GM18498 (cell line): ENCODE results near the gene PTPN13.
A peak's percentile ranks its signal among the peaks of the same experiment; 100 is the strongest.

Experiments
- ATAC-seq: cut with Tn5 transposase; IDR thresholded peaks from one replicate; pipeline ENCODE4 v1.9.1; 2021; ENCODE audit warnings: mild to moderate bottlenecking, moderate library complexity; ENCODE audit not compliant: unreplicated experiment

Gene PTPN13

DNA sequence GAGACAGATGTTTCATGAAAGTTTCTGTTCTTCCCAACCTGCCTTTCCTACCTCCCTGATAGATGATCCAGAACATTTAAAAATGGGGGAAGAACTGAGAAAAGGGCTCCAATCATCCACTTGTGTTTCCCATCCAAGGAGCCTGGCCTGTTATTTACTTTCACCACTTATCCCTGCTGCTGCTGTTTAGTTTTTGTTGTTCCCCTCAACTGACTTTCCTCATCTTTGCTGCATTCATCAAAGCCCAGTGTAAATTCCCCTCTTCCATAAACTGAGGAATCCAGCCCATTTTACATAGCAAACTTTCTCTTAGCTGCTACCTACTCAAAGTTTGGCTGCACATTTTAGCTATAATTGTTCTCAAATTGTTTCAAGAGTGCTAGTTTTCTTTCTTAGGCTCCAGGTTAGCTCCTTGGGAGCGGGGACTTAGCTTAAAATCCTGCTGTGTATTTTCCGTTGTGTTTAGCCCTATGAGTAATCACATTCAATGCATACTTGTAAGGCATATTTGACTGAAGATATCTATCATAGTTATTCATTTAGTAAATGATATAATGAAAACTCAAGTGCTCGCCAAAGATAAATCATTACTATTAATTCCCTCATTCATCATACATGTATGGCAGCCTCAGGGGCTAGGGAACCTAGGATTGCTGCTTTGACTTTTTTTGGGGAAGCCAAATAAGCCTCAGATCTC lies 1.4 kb upstream of the PTPN13 start:
- ATAC-seq = no peak

DNA sequence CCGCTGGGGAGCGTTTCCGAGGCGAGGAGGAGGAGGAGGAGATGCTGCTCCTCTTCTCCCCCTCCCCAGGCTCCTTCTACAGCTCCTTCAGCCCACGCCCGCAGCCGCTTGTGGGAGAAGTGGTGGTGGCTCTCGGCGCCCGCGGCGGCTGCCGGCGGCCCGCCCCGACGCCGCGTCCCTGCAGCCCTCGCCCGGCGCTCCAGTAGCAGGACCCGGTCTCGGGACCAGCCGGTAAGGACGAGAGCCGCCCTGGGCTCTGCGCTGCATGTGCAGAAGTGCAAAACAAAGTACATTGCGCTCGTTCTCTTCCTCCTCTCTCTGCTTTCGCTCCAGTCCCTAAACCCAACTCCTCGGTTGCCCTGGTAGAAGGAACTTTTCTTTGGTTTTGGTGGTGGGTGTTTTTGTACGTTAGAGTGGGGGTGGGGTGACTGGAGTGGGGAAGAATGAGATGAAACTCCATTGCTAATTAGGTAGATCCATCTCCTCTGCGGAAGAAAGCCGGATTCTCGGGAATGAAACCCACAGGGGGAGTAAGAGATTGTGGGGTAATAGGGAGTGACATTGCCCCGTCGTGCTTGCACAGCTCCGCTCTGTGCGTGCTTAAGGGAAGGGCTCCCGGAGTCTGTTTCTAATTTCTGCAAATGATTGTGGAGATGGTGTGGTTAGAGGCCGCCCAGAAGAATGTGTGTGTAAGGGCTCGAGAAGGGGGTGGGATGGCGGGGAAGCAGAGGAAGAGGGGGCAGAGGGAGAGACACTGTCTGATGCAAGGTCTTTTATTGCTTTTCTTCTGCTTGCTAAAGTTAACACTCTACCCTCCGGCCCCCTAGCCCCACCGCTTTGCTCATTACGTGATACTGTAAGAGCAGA lies 677 bp downstream of the PTPN13 start:
- ATAC-seq = peak; percentile 28

DNA sequence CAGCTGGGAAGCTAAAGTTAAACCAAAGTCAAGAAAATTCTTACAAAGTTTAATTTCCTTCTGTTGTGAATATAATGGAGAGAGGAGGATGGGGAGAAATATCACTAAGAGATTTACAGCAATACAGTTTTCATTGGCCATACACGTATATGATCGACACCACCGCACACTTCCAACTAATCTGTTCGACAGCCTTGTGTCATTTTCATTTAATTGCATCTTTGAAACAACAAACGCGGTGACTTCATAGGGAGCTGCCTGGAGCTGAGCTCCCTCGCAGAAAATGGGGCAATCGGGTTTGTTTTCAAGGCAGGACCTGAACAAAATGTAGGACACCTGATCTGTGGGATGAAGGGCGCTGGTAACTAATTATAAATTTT lies 1.3 kb downstream of the PTPN13 start:
- ATAC-seq = no peak

DNA sequence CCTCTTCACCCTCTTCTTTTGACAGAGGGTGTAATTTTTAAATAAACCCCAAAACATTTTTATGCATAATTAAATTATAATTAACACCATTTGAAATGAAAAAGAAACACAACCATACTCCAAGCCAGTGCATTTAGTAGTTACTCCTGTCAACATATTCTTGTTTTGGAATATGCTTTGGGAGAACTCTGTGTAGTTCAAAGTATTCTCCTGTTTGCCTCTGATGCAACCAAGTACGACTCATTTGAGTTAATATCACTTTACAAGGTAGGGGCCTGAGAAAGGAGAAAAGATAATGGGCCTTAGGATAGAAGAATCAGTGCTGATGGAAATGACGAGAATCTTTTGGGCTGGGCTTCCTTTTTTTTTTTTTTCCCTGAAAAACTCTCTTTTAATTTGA lies 2.7 kb downstream of the PTPN13 start:
- ATAC-seq = no peak

DNA sequence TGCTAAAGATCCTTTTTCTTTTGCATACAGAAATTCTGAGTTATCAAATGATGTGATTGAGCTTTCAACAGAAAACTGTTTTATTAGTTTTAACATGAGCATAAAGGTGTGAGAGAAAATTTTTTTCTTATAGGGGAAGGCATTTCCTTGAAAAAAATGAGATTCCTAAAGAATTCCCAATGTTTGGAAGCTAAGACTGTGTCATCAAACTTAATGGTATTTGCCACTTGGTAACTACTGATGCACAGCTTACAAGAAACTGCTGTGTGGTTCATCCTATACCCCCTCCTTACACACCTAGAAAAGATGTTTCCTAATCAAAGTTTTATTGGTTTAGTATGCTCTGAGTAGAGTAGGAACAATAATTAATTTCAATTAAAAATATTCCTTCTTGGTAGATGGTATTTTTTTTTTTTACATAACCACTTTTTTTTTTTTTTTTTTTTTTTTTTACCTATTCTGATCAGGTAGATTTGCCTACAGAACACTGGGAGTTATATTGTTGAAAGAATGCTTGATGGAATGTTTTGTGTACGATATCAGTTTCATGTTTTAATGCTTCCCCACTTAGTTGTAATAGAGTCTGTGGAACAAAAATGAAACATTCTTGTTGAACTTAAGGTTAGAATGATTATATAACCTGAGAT lies 6.0 kb downstream of the PTPN13 start:
- no peak for ATAC-seq

DNA sequence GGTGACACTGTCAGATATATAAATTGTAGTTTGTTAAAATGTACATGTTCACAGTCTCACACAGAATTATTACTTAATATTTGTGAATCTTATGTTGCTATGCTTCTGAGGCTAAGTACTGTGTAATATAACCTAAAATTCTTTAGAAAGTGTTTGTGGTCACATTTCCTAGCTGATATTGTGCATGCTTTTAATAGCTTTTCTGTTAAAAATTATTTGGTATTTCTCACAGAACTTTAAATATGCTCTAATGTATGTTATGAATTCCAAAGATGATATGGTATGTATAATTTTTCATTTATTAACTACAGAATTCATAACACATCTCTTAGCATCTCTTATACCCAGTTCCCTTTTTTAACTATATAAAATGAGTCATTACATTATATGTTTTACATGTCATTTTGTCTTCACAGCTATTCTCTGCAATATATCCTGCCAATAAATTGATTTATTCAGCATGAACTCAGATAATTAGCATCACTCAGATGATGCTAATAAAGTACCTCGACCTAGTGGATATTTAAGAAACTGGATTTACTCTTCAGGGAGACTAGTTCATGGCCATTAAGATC lies 9.3 kb downstream of the PTPN13 start:
- ATAC-seq = no peak

DNA sequence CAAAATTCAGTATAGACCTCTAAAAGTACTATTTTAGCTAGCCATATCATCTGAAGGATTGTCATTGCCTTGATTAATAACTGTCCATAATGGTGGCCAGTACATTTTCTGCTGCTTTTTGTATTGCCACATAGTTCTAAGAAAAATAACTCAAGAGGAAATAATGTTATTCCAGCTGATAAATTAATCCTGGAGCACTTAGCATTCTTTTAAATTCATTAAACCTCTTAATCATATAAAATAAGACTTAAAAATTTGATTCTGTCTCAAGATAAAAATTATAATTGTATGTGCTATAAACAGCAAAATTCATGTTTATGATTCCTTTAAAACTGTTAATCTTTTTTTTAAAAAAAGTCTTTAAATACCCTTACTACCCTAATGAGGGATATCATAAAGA lies 12.7 kb downstream of the PTPN13 start:
- ATAC-seq = no peak

DNA sequence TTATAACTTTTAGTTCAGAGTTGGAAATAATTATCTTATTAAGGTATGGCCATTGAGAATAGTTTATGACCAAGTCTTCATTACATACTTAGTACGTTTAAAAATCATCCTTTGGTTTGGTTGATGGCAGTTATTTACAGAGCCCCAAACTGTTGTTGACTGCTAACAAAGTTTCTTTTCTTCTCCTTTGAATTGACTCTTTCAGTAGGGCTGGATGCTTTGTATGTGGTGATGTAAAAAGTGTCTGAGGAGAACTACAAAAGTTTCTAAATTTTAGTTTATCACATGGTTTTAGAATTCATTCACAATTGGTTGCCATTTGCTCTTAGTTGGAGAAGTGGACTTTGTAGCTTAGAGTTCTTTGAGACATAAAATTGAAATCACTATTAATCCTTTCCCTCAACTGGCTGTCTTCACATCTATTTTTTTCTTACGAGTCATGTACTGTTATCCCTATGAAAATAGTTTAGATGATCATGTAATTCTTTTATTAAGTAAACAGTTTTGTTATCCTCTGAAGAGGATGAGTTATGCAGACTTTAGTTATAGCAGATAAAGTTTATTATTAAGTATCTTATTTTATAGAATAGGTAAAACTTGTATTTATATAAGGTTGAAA lies 14.8 kb downstream of the PTPN13 start:
- ATAC-seq = no peak

DNA sequence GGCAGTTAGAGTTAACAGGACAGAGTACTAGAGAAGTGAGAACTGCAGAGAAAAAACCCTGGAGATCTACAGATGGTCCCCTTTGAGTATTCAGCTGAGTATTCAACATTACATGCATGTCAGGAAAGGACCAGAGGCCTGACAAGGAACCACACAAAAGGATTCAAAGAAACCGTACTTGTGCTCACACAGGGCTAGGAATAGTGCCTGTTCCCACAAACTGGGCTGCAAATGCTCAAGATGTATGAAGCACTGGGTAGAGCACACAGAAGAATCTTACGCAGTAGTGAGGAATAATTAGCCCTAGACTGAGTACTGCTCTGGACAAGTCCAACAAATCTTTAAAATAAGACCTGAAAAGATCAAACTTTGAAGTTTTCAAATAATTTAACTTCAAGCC lies 17.6 kb downstream of the PTPN13 start:
- no peak for ATAC-seq

DNA sequence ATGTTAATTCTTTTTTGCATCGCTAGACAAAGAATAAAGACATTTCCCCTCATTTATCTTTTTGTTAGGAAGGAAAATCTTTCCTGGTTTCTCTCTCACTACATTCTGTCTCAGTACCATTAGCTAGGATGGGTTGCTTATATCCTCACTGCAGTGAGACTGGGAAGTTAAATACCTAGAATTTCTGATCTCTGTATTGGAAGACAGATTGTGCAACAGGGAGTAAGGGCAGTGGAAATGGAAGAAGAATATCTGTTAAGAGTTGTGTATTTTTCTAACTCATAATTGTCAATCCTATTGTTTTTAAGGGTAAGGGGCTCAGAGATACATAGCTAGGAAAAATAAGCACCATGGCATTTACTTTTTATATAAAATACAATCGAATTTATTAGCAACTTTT lies 19.6 kb downstream of the PTPN13 start:
- no peak for ATAC-seq

DNA sequence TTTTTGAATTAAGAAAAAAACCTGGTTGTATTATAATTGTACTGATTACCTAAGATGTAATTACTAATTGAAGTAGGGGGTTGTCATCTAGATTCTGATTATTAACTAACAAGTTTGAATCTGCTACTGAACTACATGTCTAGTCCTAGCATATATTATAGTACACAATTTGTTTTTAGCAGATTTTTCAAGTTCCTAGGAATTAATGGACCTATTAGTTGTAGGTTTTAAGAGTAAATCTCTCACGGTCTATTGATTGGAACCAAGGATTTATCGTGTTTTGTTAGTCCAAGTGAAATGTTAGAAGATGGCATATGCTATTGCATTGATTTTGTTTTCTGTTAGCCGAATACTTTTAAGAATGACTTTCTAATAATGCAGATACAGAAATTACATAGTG lies 20.8 kb downstream of the PTPN13 start:
- no peak for ATAC-seq

DNA sequence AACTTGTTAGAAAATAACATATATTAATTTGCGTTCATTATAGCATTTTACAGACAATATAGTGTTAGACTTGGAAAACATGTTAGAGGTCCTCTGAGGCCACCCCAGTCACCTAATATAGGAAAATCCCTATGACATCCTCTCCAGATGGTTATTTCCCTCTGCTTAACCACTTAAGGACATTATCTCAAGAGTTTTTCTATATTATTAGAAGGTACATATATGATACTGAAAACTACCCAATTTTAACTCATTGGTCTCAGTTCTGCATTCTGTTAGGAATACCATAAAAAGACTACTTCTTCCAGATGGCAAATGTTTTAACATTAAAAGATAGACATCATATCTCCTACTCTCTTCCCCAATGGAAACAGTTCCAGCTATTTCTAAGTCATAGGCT lies 21.4 kb downstream of the PTPN13 start:
- ATAC-seq = no peak

DNA sequence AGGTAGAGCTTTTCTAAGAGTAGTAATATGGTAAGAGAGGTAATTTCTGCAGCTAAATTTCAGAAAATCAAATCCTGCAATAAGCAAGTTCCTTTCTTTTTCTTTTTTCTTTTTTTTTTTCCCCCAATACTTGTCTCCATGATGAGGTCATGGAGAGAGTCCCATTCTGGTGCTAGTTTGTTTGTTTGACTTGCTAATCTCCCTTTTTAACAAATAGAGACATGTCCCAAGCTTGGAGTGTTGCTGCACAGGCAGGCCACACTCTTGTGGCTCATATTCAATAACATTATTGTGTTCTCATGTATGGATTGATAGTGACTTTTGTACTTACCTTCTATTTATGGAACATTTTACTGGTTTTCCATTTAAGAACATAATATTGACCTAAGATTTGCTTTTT lies 25.5 kb downstream of the PTPN13 start:
- no peak for ATAC-seq

DNA sequence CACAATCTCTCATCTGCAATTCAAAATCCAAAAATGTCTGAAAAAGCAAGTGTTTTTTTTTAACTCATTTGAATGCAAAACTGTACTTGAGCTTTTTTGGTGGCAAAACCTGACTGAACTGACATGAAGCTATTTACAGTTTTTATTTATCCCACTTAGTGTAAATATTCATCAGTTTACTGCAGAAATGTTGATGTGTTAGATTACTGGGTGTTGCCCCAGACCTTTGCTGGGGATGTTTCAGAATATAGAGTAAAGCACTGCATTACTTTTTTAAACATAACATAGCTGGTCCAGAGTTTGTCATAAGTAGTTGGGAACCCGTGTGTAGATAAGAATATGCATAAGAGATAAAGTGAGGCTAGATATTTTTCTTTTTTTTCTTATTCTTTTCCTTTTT lies 27.3 kb downstream of the PTPN13 start:
- no peak for ATAC-seq

DNA sequence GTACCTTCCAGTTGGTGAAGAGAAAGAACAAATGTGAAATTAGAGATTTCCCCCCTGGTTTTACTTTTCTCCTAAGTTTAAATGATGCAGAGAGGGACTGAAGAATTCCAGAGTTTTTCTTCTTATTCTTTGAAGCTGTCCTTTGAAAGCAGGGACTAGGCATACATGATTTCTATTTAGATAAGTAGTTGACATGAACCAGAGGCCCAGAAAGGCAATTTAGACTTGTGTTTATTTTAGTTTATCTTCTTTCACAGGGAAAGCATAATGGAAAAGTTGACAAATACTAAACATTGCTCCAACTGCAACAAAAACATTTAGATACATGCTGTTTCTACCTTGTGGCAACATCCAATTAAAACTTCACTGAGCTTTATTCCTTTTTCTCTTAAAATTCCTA lies 32.0 kb downstream of the PTPN13 start:
- ATAC-seq = no peak

DNA sequence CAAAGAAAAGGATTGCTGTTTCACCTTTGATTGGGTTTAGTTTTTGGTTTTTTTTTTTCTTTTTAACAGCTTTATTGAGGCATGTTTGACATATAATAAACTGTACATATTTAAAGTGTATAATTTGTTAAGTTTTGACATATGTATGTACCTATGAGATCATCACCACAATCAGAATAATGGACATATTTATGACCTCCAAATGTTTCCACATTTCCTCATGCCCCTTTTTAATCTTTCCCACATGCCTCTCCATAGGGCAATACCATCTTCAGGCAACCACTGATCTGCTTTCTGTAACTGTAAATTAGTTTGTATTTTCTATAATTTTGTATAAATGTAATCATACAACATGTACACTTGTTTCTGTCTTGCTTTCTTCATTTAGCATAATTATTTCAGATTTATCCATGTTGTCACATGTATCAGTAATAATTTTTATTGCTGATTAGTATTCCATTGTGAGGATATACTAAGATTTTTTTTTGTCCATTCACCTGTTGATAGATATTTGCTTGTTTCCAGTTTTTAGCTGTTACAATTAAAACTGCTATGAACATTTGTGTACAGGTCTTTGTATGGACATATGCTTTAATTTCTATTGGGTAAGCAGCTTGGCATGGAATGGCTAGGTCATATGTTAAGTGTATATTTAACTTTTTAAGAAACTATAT lies 33.5 kb downstream of the PTPN13 start:
- no peak for ATAC-seq

DNA sequence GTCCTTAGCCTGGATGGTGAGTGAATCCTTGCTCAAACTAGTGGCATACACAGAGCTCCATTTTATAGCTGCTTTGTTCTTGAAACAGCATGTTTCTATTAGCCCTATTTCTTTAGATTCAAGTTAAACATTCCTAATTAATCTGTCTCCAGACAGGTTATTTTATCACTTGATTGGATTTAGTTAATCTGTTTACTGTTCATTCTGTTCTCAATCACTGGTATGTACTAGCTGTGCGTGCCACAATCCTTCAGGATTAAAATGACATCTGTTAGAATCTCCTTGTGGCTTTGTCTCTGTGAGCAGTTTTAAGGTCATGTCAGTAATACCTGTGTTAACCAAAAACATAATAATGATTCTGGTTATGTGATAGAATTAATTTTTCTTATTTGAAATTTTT lies 36.5 kb downstream of the PTPN13 start:
- no peak for ATAC-seq

DNA sequence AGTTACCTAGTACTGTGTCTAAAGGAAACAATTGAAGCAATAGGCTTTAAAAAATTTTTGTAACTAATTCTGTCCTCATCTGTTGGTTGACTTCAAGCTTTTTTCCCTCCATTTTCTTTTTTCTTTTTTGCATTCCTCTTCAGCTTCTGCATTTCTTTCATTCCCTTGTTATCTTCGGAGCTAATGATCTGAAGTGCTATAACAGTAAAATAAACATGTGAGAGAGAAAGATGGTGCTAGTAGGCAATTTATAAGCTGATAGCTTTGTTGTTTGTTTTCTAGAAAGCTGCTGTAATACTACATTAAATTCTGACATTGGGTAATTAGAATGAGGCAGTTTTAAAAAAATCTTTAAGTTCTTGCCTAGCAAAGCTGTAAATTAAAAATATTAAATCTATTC lies 37.1 kb downstream of the PTPN13 start:
- ATAC-seq = no peak

DNA sequence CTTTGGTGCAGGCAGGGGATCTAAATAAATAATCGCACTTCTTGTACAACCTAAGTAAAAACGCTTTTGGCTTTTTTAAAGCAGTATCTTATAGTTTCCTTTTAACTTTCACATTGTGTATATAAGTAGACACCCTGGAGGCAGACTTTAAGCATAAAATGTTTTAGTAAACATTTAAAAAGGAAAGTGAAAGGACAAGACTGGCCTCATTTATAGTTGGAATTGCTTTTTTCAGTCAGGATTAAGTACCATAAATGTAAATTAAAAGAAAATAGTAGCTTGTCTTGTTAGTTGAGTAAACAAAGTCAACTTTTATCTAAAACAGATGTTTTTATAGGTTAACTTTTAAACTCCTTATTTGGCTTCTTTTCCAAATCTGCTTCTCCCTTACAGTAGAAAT lies 39.7 kb downstream of the PTPN13 start:
- no peak for ATAC-seq

DNA sequence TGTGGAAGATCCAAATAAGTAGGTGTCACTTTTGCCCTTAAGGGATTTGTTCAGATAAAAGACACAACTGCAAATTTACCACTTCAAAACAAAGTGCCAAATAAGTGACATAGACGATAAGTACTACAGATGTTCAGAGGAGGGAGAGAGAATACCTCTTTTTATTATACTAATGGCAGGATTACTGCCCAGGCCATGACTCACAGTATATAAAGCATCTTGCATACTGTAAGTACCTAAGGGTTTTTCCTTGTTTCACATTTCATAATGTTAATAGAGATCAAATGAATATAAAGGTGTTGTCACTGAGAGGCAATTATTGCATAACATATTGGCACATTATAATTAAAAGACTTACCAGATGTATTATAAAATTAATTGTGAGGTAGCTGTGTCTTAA lies 46.4 kb downstream of the PTPN13 start:
- ATAC-seq = no peak
